SK-N-MC (cell line): Measurements from ENCODE around the gene RPS3.

Experiments
- DNase-seq: peaks from one replicate; pipeline ENCODE4 v3.0.0-alpha.2; 2011; ENCODE audit warnings: low read depth, low spot score
- H3K27ac ChIP-seq: fragments of 200-600 bp; sonication (generic); 2 replicates; pipeline ENCODE4 v1.5.1; 2016; ENCODE audit warnings: mixed run types
- H3K36me3 ChIP-seq: fragments of 200-600 bp; sonication (generic); 2 replicates; pipeline ENCODE4 v1.6.1; 2017; ENCODE audit warnings: antibody characterized with exemption, low read length, mixed read lengths; ENCODE audit not compliant: insufficient read depth
- H3K4me3 ChIP-seq: fragments of 200-600 bp; sonication (generic); 2 replicates; pipeline ENCODE4 v1.5.1; 2016
- H3K9ac ChIP-seq: fragments of 200-600 bp; sonication (generic); 2 replicates; pipeline ENCODE4 v1.8.0; 2017; ENCODE audit warnings: mixed run types, mixed read lengths; ENCODE audit not compliant: insufficient read length
- H3K9me3 ChIP-seq: fragments of 200-600 bp; sonication (generic); 2 replicates; pipeline ENCODE4 v1.6.1; 2017; ENCODE audit warnings: low read depth, mild to moderate bottlenecking, antibody characterized with exemption, low read length, moderate library complexity, mixed read lengths
- EZH2 ChIP-seq: fragments of 200-600 bp; sonication (generic); IDR thresholded peaks from one replicate; pipeline ENCODE4 v1.6.1; 2017; ENCODE audit warnings: antibody characterized with exemption
- FOXP2 ChIP-seq: optimal IDR thresholded peaks from 2 replicates; pipeline ENCODE3; 2011; ENCODE audit warnings: mild to moderate bottlenecking, moderate library complexity; ENCODE audit not compliant: insufficient read depth; ENCODE audit errors: extremely low read length, control extremely low read depth
- POLR2AphosphoS5 ChIP-seq: IDR thresholded peaks from 2 replicates; pipeline ENCODE4 v1.6.1; 2012; ENCODE audit warnings: mild to moderate bottlenecking, low read depth, low read length, borderline replicate concordance

Gene RPS3

GRCh38 chr11:75431533-75432525 is 32.5 kb downstream of the RPS3 start:
- DNase-seq: no peak
- no peaks in the 10 kb centered on the region for H3K36me3 ChIP-seq
- H3K27ac ChIP-seq: no peak overlapping the region
- H3K9me3 ChIP-seq: no peaks in the 10 kb centered on the region
- no peak overlapping the region for H3K4me3 ChIP-seq
- H3K9ac ChIP-seq: no peak overlapping the region
- TF ChIP-seq EZH2: no peak

GRCh38 chr11:75432911-75433321 is 33.6 kb downstream of the RPS3 start, which contains the start of gene KLHL35:
KLHL35 (minus strand) TSS chr11:75433203; CDS start chr11:75430629, 2,574 bp downstream.
- no peak for DNase-seq
- Histone ChIP-seq H3K27ac (no peak within 1 kb of the TSS), H3K9me3 (no peaks in the 10 kb centered on the region), H3K4me3 (no peak within 1 kb of the TSS), H3K36me3 (no peaks in the 10 kb centered on the region), H3K9ac (no peak within 1 kb of the TSS)
- TF ChIP-seq POLR2AphosphoS5 (no peak), EZH2 (no peak), FOXP2 (no peak)

- H3K4me3 ChIP-seq: no peak overlapping the region
Measured at GRCh38 chr11:75433443-75433842, 34.1 kb downstream of the RPS3 start.

GRCh38 chr11:75434051-75434450 is 34.7 kb downstream of the RPS3 start:
- Histone ChIP-seq H3K9ac (no peak overlapping the region), H3K27ac (no peak overlapping the region), H3K4me3 (no peak overlapping the region), H3K9me3 (no peaks in the 10 kb centered on the region), H3K36me3 (no peaks in the 10 kb centered on the region)
- TF ChIP-seq FOXP2 (no peak), POLR2AphosphoS5 (no peak), EZH2 (no peak)
- DNase-seq: no peak

More at GRCh38 chr11:75433443-75433842, 34.1 kb downstream of the RPS3 start:
- Histone ChIP-seq H3K36me3 (no peaks in the 10 kb centered on the region), H3K27ac (no peak overlapping the region), H3K9me3 (no peaks in the 10 kb centered on the region), H3K9ac (no peak overlapping the region)
- no peak for TF ChIP-seq FOXP2
- no peak for TF ChIP-seq EZH2
- no peak for TF ChIP-seq POLR2AphosphoS5
- no peak for DNase-seq

GRCh38 chr11:75434886-75435570 is 35.7 kb downstream of the RPS3 start:
- no peaks in the 10 kb centered on the region for H3K9me3 ChIP-seq
- TF ChIP-seq EZH2: no peak
- TF ChIP-seq POLR2AphosphoS5: no peak
- no peak for TF ChIP-seq FOXP2
- no peaks in the 10 kb centered on the region for H3K36me3 ChIP-seq
- no peak for DNase-seq
- H3K27ac ChIP-seq: no peak overlapping the region
- no peak overlapping the region for H3K4me3 ChIP-seq
- H3K9ac ChIP-seq: no peak overlapping the region

- no peak for TF ChIP-seq POLR2AphosphoS5
- no peak for TF ChIP-seq FOXP2
- no peak for TF ChIP-seq EZH2
- H3K9ac ChIP-seq: no peak overlapping the region
- DNase-seq: no peak
Measured at GRCh38 chr11:75435571-75435925, 36.2 kb downstream of the RPS3 start.

GRCh38 chr11:75436806-75437205 is 37.5 kb downstream of the RPS3 start:
- TF ChIP-seq POLR2AphosphoS5 (no peak), FOXP2 (no peak), EZH2 (no peak)
- Histone ChIP-seq H3K9ac (no peak overlapping the region), H3K36me3 (no peaks in the 10 kb centered on the region), H3K4me3 (no peak overlapping the region), H3K27ac (no peak overlapping the region), H3K9me3 (no peaks in the 10 kb centered on the region)
- no peak for DNase-seq

More at GRCh38 chr11:75435571-75435925, 36.2 kb downstream of the RPS3 start:
- no peaks in the 10 kb centered on the region for H3K36me3 ChIP-seq
- H3K27ac ChIP-seq: no peak overlapping the region
- no peaks in the 10 kb centered on the region for H3K9me3 ChIP-seq
- no peak overlapping the region for H3K4me3 ChIP-seq

- Histone ChIP-seq H3K4me3 (no peak overlapping the region), H3K36me3 (no peaks in the 10 kb centered on the region), H3K27ac (no peak overlapping the region), H3K9me3 (no peaks in the 10 kb centered on the region), H3K9ac (no peak overlapping the region)
- no peak for DNase-seq
- TF ChIP-seq FOXP2 (no peak), EZH2 (no peak), POLR2AphosphoS5 (no peak)
Measured at GRCh38 chr11:75437966-75438659, 38.8 kb downstream of the RPS3 start.
